HepG2 (cell line): ENCODE results near the gene CDKN3. TPM values are rescaled to one million over a fixed set of nuclear protein-coding genes. Genes with fewer than 3 reads are reported as not detected.

Experiments
- KMT2A ChIP-seq: sonication (generic); formaldehyde crosslinking; IDR thresholded peaks from 2 replicates; pipeline ENCODE4 v1.4.0; 2020; ENCODE audit warnings: missing genetic modification reagents
- MYNN ChIP-seq: sonication (generic); formaldehyde crosslinking; IDR thresholded peaks from 2 replicates; pipeline ENCODE4 v1.4.0; 2020; ENCODE audit warnings: mild to moderate bottlenecking, low read depth, missing genetic modification reagents
- SMYD3 ChIP-seq: sonication (generic); formaldehyde crosslinking; IDR thresholded peaks from 2 replicates; pipeline ENCODE4 v1.8.1; 2023; ENCODE audit warnings: mild to moderate bottlenecking, missing genetic modification reagents
- XBP1 ChIP-seq: sonication (generic); formaldehyde crosslinking; IDR thresholded peaks from 2 replicates; pipeline ENCODE4 v1.5.0; 2020; ENCODE audit warnings: missing genetic modification reagents
- ZNF10 ChIP-seq: sonication (generic); formaldehyde crosslinking; IDR thresholded peaks from 2 replicates; pipeline ENCODE4 v1.4.0; 2020; ENCODE audit warnings: mild to moderate bottlenecking, low read depth, missing genetic modification reagents, borderline replicate concordance
- ZNF382 ChIP-seq: sonication (generic); formaldehyde crosslinking; IDR thresholded peaks from 2 replicates; pipeline ENCODE4 v1.5.0; 2020; ENCODE audit warnings: missing genetic modification reagents, mild to moderate bottlenecking, borderline replicate concordance
- ZNF550 ChIP-seq: sonication (generic); formaldehyde crosslinking; IDR thresholded peaks from 2 replicates; pipeline ENCODE4 v1.4.0; 2020; ENCODE audit warnings: mild to moderate bottlenecking, missing genetic modification reagents, borderline replicate concordance
- ZSCAN30 ChIP-seq: sonication (generic); formaldehyde crosslinking; IDR thresholded peaks from 2 replicates; pipeline ENCODE4 v1.5.0; 2020; ENCODE audit warnings: mild to moderate bottlenecking, missing genetic modification reagents
- polyA plus RNA-seq, 8 experiments: library from polyadenylated mRNA; depleted of rRNA in 3 of 8; stranded (reverse) in 7 of 8; unstranded in 1 of 8; fragments of >200 nt; fragmentation: Illumina TruSeq in 4 of 8; extraction: Trizol in 4 of 8; gene quantifications; 2 replicates each; pipeline versions ENCODE4 v1.2.1 to v1.2.3, GENCODE V29; 2011 to 2016; ENCODE audit warnings: low read depth in 4 of 8, missing spikeins in 1 of 8, mixed read lengths in 1 of 8; ENCODE audit not compliant: insufficient read depth in 1 of 8
- total RNA-seq, 5 experiments: library from RNA; depleted of rRNA; stranded (reverse); fragments of >200 nt; fragmentation: Illumina TruSeq; extraction: Trizol; gene quantifications; 2 replicates each; pipeline ENCODE4 v1.2.3, GENCODE V29; 2016; ENCODE audit warnings: low read depth in 1 of 5
- TF ChIP-seq, protein P1 (sequence below): sonication (generic); formaldehyde crosslinking; conservative IDR thresholded peaks from 2 replicates; pipeline ENCODE4 v1.4.0; 2020; ENCODE audit warnings: missing genetic modification reagents
- TF ChIP-seq, protein P2 (sequence below): sonication (generic); formaldehyde crosslinking; IDR thresholded peaks from 2 replicates; pipeline ENCODE4 v1.4.0; 2020; ENCODE audit warnings: missing genetic modification reagents
- TF ChIP-seq, protein P3 (sequence below): sonication (generic); formaldehyde crosslinking; conservative IDR thresholded peaks from 2 replicates; pipeline ENCODE4 v1.8.1; 2023; ENCODE audit warnings: missing genetic modification reagents
- TF ChIP-seq, protein P4 (sequence below): sonication (generic); formaldehyde crosslinking; IDR thresholded peaks from 2 replicates; pipeline ENCODE4 v1.5.0; 2020; ENCODE audit warnings: missing genetic modification reagents, mild to moderate bottlenecking, borderline replicate concordance
- TF ChIP-seq, protein P5 (sequence below): sonication (generic); formaldehyde crosslinking; IDR thresholded peaks from 2 replicates; pipeline ENCODE4 v1.4.0; 2020; ENCODE audit warnings: mild to moderate bottlenecking, missing genetic modification reagents

Gene CDKN3
- total and polyA plus RNA-seq, 2 of the 13 experiments (the other 11 are each of a cell fraction or from before 2014, with no cell fraction given), result 63.0 to 88.9 TPM

DNA sequence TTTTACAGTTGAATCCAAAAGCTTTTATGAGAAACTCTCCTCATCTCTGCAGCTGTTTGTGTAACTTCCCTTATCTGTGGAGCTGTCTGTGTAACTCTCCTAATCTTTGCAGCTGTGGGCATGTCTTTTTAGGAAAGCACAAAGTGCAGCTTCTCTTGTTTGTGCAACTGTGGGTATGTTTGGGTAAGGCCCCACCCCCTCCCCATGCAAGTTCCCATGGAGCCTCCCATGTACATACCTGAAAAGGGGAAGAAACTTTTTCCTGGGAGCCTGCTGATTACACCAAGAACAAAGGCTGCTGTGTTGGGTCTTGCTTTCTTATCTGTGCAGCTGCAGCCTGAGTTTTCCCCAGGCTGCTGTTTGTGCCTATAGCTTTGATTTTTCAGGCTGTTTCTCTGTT, 42.7 kb upstream of the CDKN3 start (continued):
- TF ChIP-seq, protein P1, sequence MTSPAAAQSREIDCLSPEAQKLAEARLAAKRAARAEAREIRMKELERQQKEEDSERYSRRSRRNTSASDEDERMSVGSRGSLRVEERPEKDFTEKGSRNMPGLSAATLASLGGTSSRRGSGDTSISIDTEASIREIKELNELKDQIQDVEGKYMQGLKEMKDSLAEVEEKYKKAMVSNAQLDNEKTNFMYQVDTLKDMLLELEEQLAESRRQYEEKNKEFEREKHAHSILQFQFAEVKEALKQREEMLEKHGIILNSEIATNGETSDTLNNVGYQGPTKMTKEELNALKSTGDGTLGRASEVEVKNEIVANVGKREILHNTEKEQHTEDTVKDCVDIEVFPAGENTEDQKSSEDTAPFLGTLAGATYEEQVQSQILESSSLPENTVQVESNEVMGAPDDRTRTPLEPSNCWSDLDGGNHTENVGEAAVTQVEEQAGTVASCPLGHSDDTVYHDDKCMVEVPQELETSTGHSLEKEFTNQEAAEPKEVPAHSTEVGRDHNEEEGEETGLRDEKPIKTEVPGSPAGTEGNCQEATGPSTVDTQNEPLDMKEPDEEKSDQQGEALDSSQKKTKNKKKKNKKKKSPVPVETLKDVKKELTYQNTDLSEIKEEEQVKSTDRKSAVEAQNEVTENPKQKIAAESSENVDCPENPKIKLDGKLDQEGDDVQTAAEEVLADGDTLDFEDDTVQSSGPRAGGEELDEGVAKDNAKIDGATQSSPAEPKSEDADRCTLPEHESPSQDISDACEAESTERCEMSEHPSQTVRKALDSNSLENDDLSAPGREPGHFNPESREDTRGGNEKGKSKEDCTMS, result no peak
- TF ChIP-seq, protein P2, sequence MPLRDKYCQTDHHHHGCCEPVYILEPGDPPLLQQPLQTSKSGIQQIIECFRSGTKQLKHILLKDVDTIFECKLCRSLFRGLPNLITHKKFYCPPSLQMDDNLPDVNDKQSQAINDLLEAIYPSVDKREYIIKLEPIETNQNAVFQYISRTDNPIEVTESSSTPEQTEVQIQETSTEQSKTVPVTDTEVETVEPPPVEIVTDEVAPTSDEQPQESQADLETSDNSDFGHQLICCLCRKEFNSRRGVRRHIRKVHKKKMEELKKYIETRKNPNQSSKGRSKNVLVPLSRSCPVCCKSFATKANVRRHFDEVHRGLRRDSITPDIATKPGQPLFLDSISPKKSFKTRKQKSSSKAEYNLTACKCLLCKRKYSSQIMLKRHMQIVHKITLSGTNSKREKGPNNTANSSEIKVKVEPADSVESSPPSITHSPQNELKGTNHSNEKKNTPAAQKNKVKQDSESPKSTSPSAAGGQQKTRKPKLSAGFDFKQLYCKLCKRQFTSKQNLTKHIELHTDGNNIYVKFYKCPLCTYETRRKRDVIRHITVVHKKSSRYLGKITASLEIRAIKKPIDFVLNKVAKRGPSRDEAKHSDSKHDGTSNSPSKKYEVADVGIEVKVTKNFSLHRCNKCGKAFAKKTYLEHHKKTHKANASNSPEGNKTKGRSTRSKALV (CRISPR knock-in tag), result no peak
- TF ChIP-seq ZNF550 (no peak), MYNN (no peak), ZSCAN30 (no peak), XBP1 (CRISPR knock-in tag) (no peak), ZNF10 (no peak), KMT2A (CRISPR knock-in tag) (peak; percentile 58; the same call in 1 of the 2 replicates), SMYD3 (no peak), ZNF382 (no peak)
- TF ChIP-seq, protein P3, sequence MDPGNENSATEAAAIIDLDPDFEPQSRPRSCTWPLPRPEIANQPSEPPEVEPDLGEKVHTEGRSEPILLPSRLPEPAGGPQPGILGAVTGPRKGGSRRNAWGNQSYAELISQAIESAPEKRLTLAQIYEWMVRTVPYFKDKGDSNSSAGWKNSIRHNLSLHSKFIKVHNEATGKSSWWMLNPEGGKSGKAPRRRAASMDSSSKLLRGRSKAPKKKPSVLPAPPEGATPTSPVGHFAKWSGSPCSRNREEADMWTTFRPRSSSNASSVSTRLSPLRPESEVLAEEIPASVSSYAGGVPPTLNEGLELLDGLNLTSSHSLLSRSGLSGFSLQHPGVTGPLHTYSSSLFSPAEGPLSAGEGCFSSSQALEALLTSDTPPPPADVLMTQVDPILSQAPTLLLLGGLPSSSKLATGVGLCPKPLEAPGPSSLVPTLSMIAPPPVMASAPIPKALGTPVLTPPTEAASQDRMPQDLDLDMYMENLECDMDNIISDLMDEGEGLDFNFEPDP (CRISPR knock-in tag), result no peak
- TF ChIP-seq, protein P4, sequence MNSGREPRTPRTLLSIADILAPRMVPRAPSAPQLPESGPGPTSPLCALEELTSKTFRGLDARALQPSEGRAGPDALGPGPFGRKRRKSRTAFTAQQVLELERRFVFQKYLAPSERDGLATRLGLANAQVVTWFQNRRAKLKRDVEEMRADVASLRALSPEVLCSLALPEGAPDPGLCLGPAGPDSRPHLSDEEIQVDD, result no peak
- TF ChIP-seq, protein P5, sequence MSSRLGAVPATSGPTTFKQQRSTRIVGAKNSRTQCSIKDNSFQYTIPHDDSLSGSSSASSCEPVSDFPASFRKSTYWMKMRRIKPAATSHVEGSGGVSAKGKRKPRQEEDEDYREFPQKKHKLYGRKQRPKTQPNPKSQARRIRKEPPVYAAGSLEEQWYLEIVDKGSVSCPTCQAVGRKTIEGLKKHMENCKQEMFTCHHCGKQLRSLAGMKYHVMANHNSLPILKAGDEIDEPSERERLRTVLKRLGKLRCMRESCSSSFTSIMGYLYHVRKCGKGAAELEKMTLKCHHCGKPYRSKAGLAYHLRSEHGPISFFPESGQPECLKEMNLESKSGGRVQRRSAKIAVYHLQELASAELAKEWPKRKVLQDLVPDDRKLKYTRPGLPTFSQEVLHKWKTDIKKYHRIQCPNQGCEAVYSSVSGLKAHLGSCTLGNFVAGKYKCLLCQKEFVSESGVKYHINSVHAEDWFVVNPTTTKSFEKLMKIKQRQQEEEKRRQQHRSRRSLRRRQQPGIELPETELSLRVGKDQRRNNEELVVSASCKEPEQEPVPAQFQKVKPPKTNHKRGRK (CRISPR knock-in tag), result no peak
